ENCODE data around the gene PHF5A.

GRCh38 chr22:41446057-41446501, 22.4 kb downstream of the PHF5A start:
- TF ChIP-seq CTCF (IDR thresholded peaks at IDR 0.05), result no peak
- TF ChIP-seq POLR2A (IDR thresholded peaks at IDR 0.05), result no peak

Measured in ovary (tissue), 3 donors.